SK-N-SH treated with all-trans-retinoic acid at 6 μM for 48 hours (cell line): Measurements from ENCODE around the gene CPNE4.

Experiments used
- ATAC-seq: fragments of 200-7000 bp; cut with Tn5 transposase; 3 replicates; pipeline ENCODE4 v1.9.1; 2020; ENCODE audit warnings: mild to moderate bottlenecking, moderate library complexity
- ARNTL ChIP-seq: fragments of 450-650 bp; formaldehyde crosslinking; IDR thresholded peaks from 2 replicates; pipeline ENCODE4 v1.5.0; 2020; ENCODE audit warnings: low read depth, mild to moderate bottlenecking, moderate library complexity, borderline replicate concordance
- BACH2 ChIP-seq: fragments of 250-450 bp; sonication (Bioruptor Pico); IDR thresholded peaks from 2 replicates; pipeline ENCODE4 v1.9.0; 2021; ENCODE audit warnings: mild to moderate bottlenecking, borderline replicate concordance
- CSDC2 ChIP-seq: fragments of 250-450 bp; sonication (Bioruptor Pico); IDR thresholded peaks from 2 replicates; pipeline ENCODE4 v1.5.0; 2020; ENCODE audit warnings: mild to moderate bottlenecking, moderate library complexity
- ESRRG ChIP-seq: fragments of 250-450 bp; sonication (Bioruptor Pico); IDR thresholded peaks from 2 replicates; pipeline ENCODE4 v1.6.1; 2021; ENCODE audit warnings: mild to moderate bottlenecking
- ISL1 ChIP-seq: fragments of 250-450 bp; sonication (Bioruptor Pico); IDR thresholded peaks from 2 replicates; pipeline ENCODE4 v2.1.2; 2022; ENCODE audit warnings: mild to moderate bottlenecking, moderate library complexity
- OSR1 ChIP-seq: fragments of 250-450 bp; sonication (Bioruptor Pico); IDR thresholded peaks from 2 replicates; pipeline ENCODE4 v1.8.0; 2022; ENCODE audit warnings: moderate library complexity, mild to moderate bottlenecking, inconsistent platforms
- PATZ1 ChIP-seq: fragments of 250-450 bp; sonication (Bioruptor Pico); IDR thresholded peaks from 2 replicates; pipeline ENCODE4 v1.8.0; 2020; ENCODE audit warnings: mild to moderate bottlenecking, moderate library complexity, borderline replicate concordance
- POU6F1 ChIP-seq: fragments of 250-450 bp; sonication (Bioruptor Pico); IDR thresholded peaks from 2 replicates; pipeline ENCODE4 v1.8.0; 2021; ENCODE audit warnings: low read depth, mild to moderate bottlenecking, moderate library complexity, borderline replicate concordance
- RARB ChIP-seq: fragments of 250-450 bp; sonication (Bioruptor Pico); IDR thresholded peaks from 2 replicates; pipeline ENCODE4 v1.8.0; 2021; ENCODE audit warnings: mild to moderate bottlenecking, moderate library complexity
- SNAI2 ChIP-seq: fragments of 250-450 bp; sonication (Bioruptor Pico); IDR thresholded peaks from 2 replicates; pipeline ENCODE4 v1.5.0; 2020; ENCODE audit warnings: mild to moderate bottlenecking, moderate library complexity
- TCF4 ChIP-seq: fragments of 250-450 bp; sonication (Bioruptor Pico); IDR thresholded peaks from 2 replicates; pipeline ENCODE4 v1.8.0; 2021; ENCODE audit warnings: mild to moderate bottlenecking, moderate library complexity, borderline replicate concordance
- TOX ChIP-seq: fragments of 250-450 bp; sonication (Bioruptor Pico); IDR thresholded peaks from 2 replicates; pipeline ENCODE4 v1.8.0; 2021; ENCODE audit warnings: mild to moderate bottlenecking, moderate library complexity, borderline replicate concordance
- TSHZ2 ChIP-seq: fragments of 250-450 bp; sonication (Bioruptor Pico); IDR thresholded peaks from 2 replicates; pipeline ENCODE4 v1.5.0; 2020; ENCODE audit warnings: mild to moderate bottlenecking, moderate library complexity
- ZFP3 ChIP-seq: fragments of 250-450 bp; sonication (Bioruptor Pico); IDR thresholded peaks from 2 replicates; pipeline ENCODE4 v1.5.0; 2020; ENCODE audit warnings: mild to moderate bottlenecking, moderate library complexity
- ZFP30 ChIP-seq: fragments of 450-650 bp; formaldehyde crosslinking; IDR thresholded peaks from 2 replicates; pipeline ENCODE4 v1.5.0; 2022; ENCODE audit warnings: mild to moderate bottlenecking, moderate library complexity
- ZNF565 ChIP-seq: fragments of 450-650 bp; formaldehyde crosslinking; conservative IDR thresholded peaks from 2 replicates; pipeline ENCODE4 v1.5.0; 2020; ENCODE audit warnings: low read depth, mild to moderate bottlenecking, moderate library complexity
- ZNF70 ChIP-seq: fragments of 450-650 bp; formaldehyde crosslinking; IDR thresholded peaks from 2 replicates; pipeline ENCODE4 v1.5.0; 2020; ENCODE audit warnings: mild to moderate bottlenecking, moderate library complexity
- ZNF8 ChIP-seq: fragments of 450-650 bp; formaldehyde crosslinking; IDR thresholded peaks from 2 replicates; pipeline ENCODE4 v1.5.0; 2020; ENCODE audit warnings: mild to moderate bottlenecking, moderate library complexity

CPNE4 gene

GRCh38 chr3:131605916-131606315 is 428.9 kb downstream of the CPNE4 start:
- TF ChIP-seq RARB (CRISPR knock-in tag) (no peak), ZNF8 (CRISPR knock-in tag) (no peak), ARNTL (CRISPR knock-in tag) (no peak), TSHZ2 (CRISPR knock-in tag) (no peak), TCF4 (CRISPR knock-in tag) (no peak), ZFP30 (CRISPR knock-in tag) (no peak), POU6F1 (no peak), OSR1 (CRISPR knock-in tag) (no peak), CSDC2 (no peak)
- ATAC-seq: no peak

- no peak for ATAC-seq
- TF ChIP-seq TOX: no peak
- TF ChIP-seq ZNF8 (CRISPR knock-in tag): no peak
- TF ChIP-seq ISL1 (CRISPR knock-in tag): peak; percentile 55
These were observed 432.6 kb downstream of the CPNE4 start for GRCh38 chr3:131602011-131602779.

GRCh38 chr3:131597816-131598215 is 437.0 kb downstream of the CPNE4 start:
- TF ChIP-seq ZNF565 (CRISPR knock-in tag) (no peak), TSHZ2 (CRISPR knock-in tag) (no peak), SNAI2 (CRISPR knock-in tag) (no peak), ZFP30 (CRISPR knock-in tag) (no peak), ZFP3 (CRISPR knock-in tag) (no peak), TOX (no peak), ZNF8 (CRISPR knock-in tag) (no peak), RARB (CRISPR knock-in tag) (no peak), CSDC2 (no peak), TCF4 (CRISPR knock-in tag) (no peak), ZNF70 (no peak), OSR1 (CRISPR knock-in tag) (no peak), ESRRG (CRISPR knock-in tag) (no peak), PATZ1 (CRISPR knock-in tag) (no peak)
- TF ChIP-seq, all 23 proteins: peak for 0
- ATAC-seq: no peak

- ATAC-seq: no peak
- TF ChIP-seq ZNF8 (CRISPR knock-in tag) (no peak), RARB (CRISPR knock-in tag) (no peak), BACH2 (CRISPR knock-in tag) (no peak)
These were observed 437.9 kb downstream of the CPNE4 start for GRCh38 chr3:131596884-131597283.
